HL-60 (cell line): ENCODE results near the gene MICALL2.

ENCODE experiments used
- CTCF ChIP-seq: IDR thresholded peaks from one replicate; pipeline ENCODE4 v1.5.1; 2011; ENCODE audit warnings: low read length, control low read depth, inconsistent platforms; ENCODE audit not compliant: insufficient read depth
- GABPA ChIP-seq: IDR thresholded peaks from 2 replicates; pipeline ENCODE4 v1.6.1; 2012; ENCODE audit warnings: low read depth
- POLR2AphosphoS5 ChIP-seq: IDR thresholded peaks from 2 replicates; pipeline ENCODE4 v1.6.1; 2012; ENCODE audit warnings: low read depth
- REST ChIP-seq: IDR thresholded peaks from 2 replicates; pipeline ENCODE4 v1.6.1; 2012; ENCODE audit warnings: low read depth; ENCODE audit not compliant: insufficient replicate concordance

GRCh38 chr7:1475991-1476390 is 16.7 kb upstream of the MICALL2 start:
- TF ChIP-seq CTCF = no peak
- TF ChIP-seq REST = no peak
- TF ChIP-seq POLR2AphosphoS5 = no peak
- TF ChIP-seq GABPA = no peak
